NCI-H526 treated with DMSO at 0.1 percent for 48 hours (cell line): ENCODE measurements around the gene TAF1C.

Experiments
- DNase-seq: peaks from one replicate; lab custom pipeline; 2025; lab: John Stamatoyannopoulos, UW

The TAF1C gene

GRCh38 chr16:84183911-84184591 is 2.8 kb downstream of the TAF1C start:
- no peak for DNase-seq

GRCh38 chr16:84183572-84183875 is 3.3 kb downstream of the TAF1C start:
- no peak for DNase-seq

GRCh38 chr16:84182680-84183571 is 3.9 kb downstream of the TAF1C start:
- DNase-seq = no peak

- no peak for DNase-seq
Observed at GRCh38 chr16:84182104-84182503, 4.8 kb downstream of the TAF1C start.

- DNase-seq = no peak
Observed at GRCh38 chr16:84181144-84181915, 5.5 kb downstream of the TAF1C start.

GRCh38 chr16:84180519-84181140 is 6.2 kb downstream of the TAF1C start:
- no peak for DNase-seq

- DNase-seq = no peak
Observed at GRCh38 chr16:84179612-84180320, 7.1 kb downstream of the TAF1C start.

GRCh38 chr16:84178892-84179611 is 7.8 kb downstream of the TAF1C start:
- DNase-seq = no peak

GRCh38 chr16:84178146-84178765 is 8.6 kb downstream of the TAF1C start:
- DNase-seq = no peak

- DNase-seq = no peak
Observed at GRCh38 chr16:84177741-84178073, 9.2 kb downstream of the TAF1C start.

- DNase-seq = no peak
Observed at GRCh38 chr16:84176192-84177053, 10.4 kb downstream of the TAF1C start.

GRCh38 chr16:84175350-84176081 is 11.3 kb downstream of the TAF1C start:
- DNase-seq = peak; percentile 4

- DNase-seq = no peak
Observed at GRCh38 chr16:84174396-84174795, 12.5 kb downstream of the TAF1C start.

- DNase-seq = no peak
Observed at GRCh38 chr16:84169765-84170310, 17.0 kb downstream of the TAF1C start.

- no peak for DNase-seq
Observed at GRCh38 chr16:84166796-84167695, 19.8 kb downstream of the TAF1C start.

GRCh38 chr16:84165746-84166145 is 21.1 kb downstream of the TAF1C start:
- no peak for DNase-seq

GRCh38 chr16:84161801-84162200 is 25.1 kb downstream of the TAF1C start:
- no peak for DNase-seq

GRCh38 chr16:84161037-84161436 is 25.8 kb downstream of the TAF1C start:
- DNase-seq = no peak
